Fibroblast of the aortic adventitia (primary cell): ENCODE data around the gene KCNK4. TPM values are rescaled to one million over a fixed set of nuclear protein-coding genes. Genes with fewer than 3 reads are reported as not detected.
A peak's percentile ranks its signal among the peaks of the same experiment; 100 is the strongest.

Source experiments
- DNase-seq: peaks from one replicate; pipeline ENCODE4 v3.0.0-alpha.2; 2010; ENCODE audit warnings: low read depth
- H3K4me3 ChIP-seq: 2 replicates; pipeline ENCODE4 v1.5.1; 2011; ENCODE audit warnings: low read depth, mild to moderate bottlenecking, control low read depth, low read length, moderate library complexity
- CTCF ChIP-seq: IDR thresholded peaks from 2 replicates; pipeline ENCODE4 v1.5.1; 2011; ENCODE audit warnings: mild to moderate bottlenecking, low read length, control low read depth, inconsistent platforms; ENCODE audit not compliant: insufficient read depth
- total RNA-seq: library from RNA; depleted of rRNA; stranded (reverse); fragments of >200 nt; gene quantifications from 2 replicates; pipeline ENCODE4 v1.2.3, GENCODE V29; 2012; ENCODE audit warnings: low replicate concordance

The KCNK4 gene
- total RNA-seq, 1 donor: not detected

- no peak for TF ChIP-seq CTCF
- no peak overlapping the region for H3K4me3 ChIP-seq
- DNase-seq: no peak
Observed at GRCh38 chr11:64333556-64333955, 42.5 kb downstream of the KCNK4 start.

- TF ChIP-seq CTCF: no peak
- no peak overlapping the region for H3K4me3 ChIP-seq
- DNase-seq: peak; percentile 94
Observed at GRCh38 chr11:64334764-64335735, 43.9 kb downstream of the KCNK4 start.

- no peak overlapping the region for H3K4me3 ChIP-seq
- DNase-seq: peak; percentile 22
- TF ChIP-seq CTCF: no peak
Observed at GRCh38 chr11:64337538-64338249, 46.6 kb downstream of the KCNK4 start.

GRCh38 chr11:64338716-64339115, 47.6 kb downstream of the KCNK4 start:
- no peak overlapping the region for H3K4me3 ChIP-seq
- DNase-seq: no peak
- no peak for TF ChIP-seq CTCF

GRCh38 chr11:64339286-64339685, 48.2 kb downstream of the KCNK4 start:
- no peak overlapping the region for H3K4me3 ChIP-seq
- TF ChIP-seq CTCF: no peak
- DNase-seq: no peak

- no peak for TF ChIP-seq CTCF
- DNase-seq: no peak
- no peak within 1 kb of the TSS for H3K4me3 ChIP-seq
Observed at GRCh38 chr11:64339754-64340408, 48.8 kb downstream of the KCNK4 start, which contains the start of gene CCDC88B. Gene CCDC88B (plus strand): TSS chr11:64340204. CDS start chr11:64340267, 63 bp downstream.
